NCI-H1105 treated with DMSO at 0.1 percent for 48 hours (cell line): ENCODE results near the gene PAFAH1B2.

ENCODE experiments used
- DNase-seq: peaks from one replicate; lab custom pipeline; 2025; lab: John Stamatoyannopoulos, UW

PAFAH1B2 gene

DNA sequence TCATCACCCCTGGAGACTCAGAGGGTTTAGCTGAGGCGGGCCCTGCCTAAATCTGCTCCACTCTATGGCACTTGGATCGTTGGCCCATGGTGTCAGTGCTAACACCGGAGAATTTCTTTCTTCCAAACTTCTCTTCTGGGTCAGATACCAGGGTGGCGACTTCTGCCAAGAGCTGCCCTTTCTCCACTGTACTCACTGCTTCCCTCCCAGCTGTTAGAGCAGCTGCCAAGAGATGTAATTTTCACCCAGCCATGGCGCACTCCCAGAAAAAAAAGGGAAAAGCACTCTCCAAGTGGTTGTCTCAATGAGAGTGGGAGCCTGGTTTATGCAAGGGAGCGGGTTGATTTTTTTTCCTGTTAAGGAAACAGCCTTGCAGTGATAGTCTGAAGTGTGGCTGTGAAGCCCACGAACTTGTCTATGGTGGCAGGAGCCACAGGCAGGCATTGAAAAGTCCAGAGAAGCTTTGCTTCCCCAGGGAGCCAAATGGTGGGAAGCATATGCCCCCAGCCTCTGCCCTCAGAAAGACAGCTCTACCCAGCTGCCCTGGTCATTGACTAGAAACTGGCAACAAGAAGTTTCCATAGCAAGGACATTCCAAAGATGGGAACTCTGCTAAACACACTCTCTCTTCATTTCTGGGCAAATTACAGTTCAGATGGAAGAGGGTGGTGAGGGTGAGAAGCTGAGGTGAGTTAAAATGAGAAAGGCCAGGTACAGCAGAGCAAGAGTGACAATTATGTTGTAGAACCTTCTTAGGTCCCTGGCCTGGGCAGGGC, 77.1 kb downstream of the PAFAH1B2 start:
- DNase-seq = peak; percentile 9

DNA sequence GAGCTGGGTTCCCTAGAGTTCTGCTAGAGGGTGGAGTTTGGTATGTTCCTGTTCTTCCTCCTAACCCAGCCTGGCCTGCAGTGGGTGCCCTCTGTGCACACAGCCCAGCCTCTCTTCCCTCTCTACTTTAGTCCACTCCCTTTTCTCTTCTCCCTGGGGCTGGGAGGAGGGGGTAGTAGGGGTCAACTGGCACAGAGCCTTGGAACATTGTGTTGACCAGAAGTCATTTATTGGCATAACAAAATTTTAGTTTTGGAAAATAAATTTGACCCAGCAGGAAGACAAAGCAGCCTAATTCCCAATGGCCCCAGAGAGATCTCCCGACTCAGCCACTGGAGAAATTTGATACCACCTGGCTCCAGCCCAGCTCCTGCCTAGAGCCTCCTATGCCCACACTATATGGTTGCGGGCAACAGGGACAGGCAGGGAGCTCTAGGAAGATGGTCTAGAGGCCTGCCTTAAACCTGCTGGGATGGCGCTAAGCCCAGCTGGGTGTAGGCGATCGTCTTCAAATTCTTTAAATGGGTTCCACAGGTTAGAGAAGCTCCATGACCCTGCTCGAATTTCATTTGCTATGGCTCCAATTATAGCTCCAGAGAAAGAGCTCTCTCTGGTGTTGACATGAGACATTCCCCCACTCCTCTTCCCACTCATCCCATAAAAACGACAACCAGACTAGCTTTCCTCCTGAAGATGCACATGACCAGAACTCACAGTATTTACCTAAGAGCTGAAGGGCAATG, 77.9 kb downstream of the PAFAH1B2 start:
- peak; percentile 79 for DNase-seq

DNA sequence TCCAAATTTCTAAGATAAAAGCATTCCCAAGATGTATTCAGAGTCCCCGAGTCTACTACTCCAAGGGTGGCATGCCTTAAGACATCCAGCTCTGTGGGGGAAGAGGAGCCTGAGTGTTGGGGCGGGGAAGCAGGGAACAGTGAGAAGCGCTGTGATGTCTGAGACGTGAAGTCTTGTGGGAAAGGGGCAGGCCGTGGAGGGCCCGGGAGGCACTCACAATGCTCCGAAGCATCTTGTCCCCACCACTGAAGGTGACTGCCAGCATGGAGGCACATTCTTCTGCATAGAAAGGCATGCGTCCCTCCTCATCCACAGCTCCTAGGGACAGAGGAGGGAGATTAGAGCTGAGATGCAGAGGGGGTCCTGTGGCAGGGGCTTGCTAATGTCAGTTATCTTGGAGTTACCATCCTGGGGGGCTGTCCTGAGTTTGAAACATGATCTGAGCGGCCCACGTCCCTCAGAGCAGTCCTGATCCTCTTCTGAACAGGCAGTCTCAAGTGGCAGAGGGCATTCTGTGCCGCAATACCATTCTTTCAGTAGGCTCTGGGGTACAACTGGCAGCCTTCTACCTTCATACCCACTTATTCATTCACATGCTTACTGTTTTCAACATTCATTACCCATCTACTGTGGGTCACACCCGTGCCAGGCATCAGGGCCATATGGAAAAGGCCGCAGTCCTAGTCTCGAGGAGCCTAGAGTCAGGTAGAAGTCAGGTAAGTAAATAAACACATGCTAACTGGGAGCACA, 79.1 kb downstream of the PAFAH1B2 start:
- DNase-seq = no peak

DNA sequence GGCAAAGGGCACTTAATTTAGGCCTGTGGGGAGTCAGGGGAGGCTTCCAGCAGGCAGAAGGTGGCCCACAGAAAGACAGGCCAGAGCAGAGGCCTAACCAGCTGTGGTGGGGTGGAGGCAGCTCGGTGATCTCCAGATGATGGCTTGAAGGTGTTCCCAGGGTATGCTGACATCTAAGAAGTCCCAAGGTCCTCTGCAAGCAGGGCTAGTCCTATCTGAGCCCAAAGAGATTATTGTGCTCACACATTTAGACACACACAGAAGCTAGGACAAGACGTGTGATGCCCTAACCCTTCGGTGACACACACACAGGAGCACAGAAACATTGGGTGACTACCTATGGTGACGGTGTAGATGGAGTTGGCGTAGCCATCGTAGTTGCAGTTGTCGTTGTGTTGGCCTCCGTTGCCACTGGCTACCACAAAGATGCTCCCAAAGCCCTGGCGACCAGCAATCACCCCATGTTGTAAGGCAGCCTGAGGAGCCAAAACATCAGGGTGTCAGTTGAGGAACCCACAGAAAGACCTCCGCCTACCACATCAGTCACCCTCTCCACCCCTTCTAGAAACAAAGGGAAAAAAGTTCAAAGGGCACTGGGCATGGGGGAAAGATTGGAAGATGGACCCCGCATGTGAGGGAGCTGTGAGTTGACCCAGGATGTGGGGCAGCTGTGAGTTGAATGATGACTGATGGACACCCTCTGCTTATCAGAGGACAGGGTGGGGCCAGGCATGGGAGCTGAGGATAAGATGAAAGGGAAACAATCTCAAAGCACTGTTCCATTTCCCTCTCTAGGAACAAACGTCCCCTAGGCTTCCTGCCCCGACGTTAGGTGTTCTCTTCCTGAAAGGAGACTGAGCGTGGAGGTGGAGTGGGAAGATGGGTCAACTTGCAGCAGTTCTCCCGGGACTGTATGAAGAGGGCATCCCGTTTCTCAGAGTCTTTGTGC, 79.9 kb downstream of the PAFAH1B2 start:
- DNase-seq = no peak

DNA sequence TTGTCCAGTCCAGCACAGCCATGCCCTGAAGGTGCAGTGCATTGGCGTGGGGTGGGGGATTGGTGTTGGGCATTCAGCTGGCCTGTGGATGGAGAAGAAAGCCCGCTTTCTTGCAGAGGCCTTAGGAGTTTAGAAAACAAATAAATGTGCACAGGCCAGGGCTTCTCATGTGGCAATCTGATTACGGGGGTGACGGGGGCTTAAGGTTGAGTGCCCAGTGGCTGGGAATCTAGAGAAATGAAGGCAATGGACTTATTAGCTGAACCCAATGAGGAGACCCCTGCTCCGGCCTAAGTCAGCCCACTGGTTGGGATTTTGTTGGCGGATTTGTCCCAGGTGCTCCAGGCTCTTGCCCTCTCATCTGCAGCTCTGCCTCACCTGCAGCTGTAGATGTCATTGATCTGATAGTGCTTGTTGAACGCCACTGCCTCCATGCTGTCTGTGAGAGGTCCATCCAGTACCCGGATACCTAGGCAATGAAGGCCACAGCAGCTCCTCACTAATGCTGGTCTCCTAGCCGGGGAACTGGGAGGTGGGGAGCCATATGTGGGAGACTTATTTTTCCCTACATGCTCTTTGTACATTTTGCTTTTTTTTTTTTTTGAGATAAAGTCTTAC, 81.6 kb downstream of the PAFAH1B2 start:
- no peak for DNase-seq
